ENCODE measurements around the gene UBA7. TPM values are rescaled to one million over a fixed set of nuclear protein-coding genes. Genes with fewer than 3 reads are reported as not detected.
"Not testable (repeated sequence)": the region's sequence is repeated elsewhere in the genome, so short reads cannot be mapped to it uniquely, and the experiment has no call there.

The UBA7 gene
- total RNA-seq, 2 experiments from 2014 or later, result 85.5 to 85.7 TPM

- ChIA-PET CTCF (interaction anchor here (0.6 to 4.2 kb wide), 6 partner anchors 15 to 179 kb away, joined by 3 to 56 read pairs (median 4); partner anchors contain the start of genes INKA1 and UBA7), POLR2A (no interaction called here)
- H3K9me3 Mint-ChIP-seq (ENCODE audit: low read depth), result no peaks in the 10 kb centered on the region
- DNase-seq (no peak), ATAC-seq (no peak)
- peaks cover 4% of the 10 kb centered on the region for H3K36me3 Mint-ChIP-seq (ENCODE audit: low read depth)
- H3K4me3 Mint-ChIP-seq, result no peak overlapping the region
- H3K27me3 Mint-ChIP-seq, result no peaks in the 10 kb centered on the region
- no peak overlapping the region for H3K27ac Mint-ChIP-seq
- intact Hi-C loops (cut with DNase I, micrococcal nuclease), result no loop called here
- no peaks in the 10 kb centered on the region for H3K4me1 Mint-ChIP-seq
These were observed 26.6 kb upstream of the UBA7 start for GRCh38 chr3:49840388-49840787.

DNA sequence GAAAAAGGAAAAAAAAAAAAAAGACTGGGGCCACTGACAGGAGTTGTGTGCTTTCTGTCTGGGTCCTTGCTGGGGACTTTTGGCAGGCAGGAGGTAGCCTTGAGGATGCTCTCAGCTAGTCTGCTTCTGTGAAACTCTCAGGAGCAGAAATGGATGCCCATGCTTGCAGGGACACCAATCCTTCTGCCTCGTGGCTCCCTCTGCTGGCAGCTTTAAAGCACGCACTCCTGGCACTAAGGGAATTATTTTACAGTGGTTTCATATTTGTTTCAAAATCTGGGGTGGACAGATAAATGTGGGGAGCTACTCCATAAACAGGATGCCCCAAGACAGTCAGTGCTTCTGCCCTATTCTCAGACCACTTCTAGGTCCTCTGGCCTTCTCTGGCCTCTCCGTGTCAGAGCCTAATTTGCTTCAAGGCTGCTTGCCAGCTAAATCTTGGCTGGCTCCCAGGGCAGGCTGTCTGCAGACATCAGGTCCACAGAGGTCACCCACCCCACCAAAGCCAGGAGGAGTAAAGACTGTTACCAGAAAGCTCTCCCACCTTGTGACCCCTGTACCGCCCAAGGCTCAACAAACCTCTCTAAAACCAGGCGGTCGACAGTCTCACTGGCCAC, 25.5 kb upstream of the UBA7 start:
- peak; percentile 95 for ATAC-seq
- Mint-ChIP-seq H3K4me1 (no peaks in the 10 kb centered on the region), H3K27ac (no peak overlapping the region), H3K27me3 (no peaks in the 10 kb centered on the region), H3K36me3 (ENCODE audit: low read depth) (peaks cover 10% of the 10 kb centered on the region), H3K4me3 (no peak overlapping the region), H3K9me3 (ENCODE audit: low read depth) (no peaks in the 10 kb centered on the region)
- POLR2A ChIA-PET, result interaction anchor here (0.6 kb wide), 1 partner anchor 41 kb away, joined by 5 read pairs; no protein-coding TSS in a partner anchor
- intact Hi-C loops (cut with DNase I, micrococcal nuclease), result loop anchor here (1.0 kb wide), 3 partner anchors 37 to 300 kb away; no protein-coding TSS in a partner anchor
- CTCF ChIA-PET, result interaction anchor here (0.6 to 4.2 kb wide), 31 partner anchors 9 to 1448 kb away, joined by 3 to 56 read pairs (median 4); partner anchors contain the start of genes CDHR4, INKA1, IP6K1 and MON1A
- peak; percentile 89 for DNase-seq

DNA sequence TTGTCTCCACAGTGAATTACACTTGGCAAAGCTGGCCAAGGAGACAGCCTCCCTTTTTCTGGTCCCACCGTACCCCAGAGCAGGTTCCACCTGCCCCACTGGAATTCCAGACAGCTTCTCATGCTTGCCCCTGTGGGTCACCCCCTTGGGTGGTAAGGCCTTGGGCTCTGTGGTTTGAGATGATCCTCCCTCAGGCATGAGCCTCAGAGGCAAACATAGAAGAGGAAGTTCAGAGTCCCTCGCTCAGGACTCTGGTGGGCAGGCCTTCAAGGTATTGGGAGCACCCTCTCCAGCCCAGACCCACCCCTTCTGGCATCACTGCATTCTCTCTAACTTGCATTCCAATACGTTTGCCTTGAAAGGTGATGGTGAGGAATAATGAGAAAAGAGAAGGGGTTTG, 17.6 kb upstream of the UBA7 start:
- no peaks in the 10 kb centered on the region for H3K27me3 Mint-ChIP-seq
- no peaks in the 10 kb centered on the region for H3K4me1 Mint-ChIP-seq
- CTCF ChIA-PET, result interaction anchor here (0.7 kb wide), 1 partner anchor 10 kb away, joined by 3 read pairs; no protein-coding TSS in a partner anchor
- H3K9me3 Mint-ChIP-seq (ENCODE audit: low read depth), result no peaks in the 10 kb centered on the region
- DNase-seq, result no peak
- peaks cover 16% of the 10 kb centered on the region for H3K36me3 Mint-ChIP-seq (ENCODE audit: low read depth)
- H3K27ac Mint-ChIP-seq, result no peak overlapping the region
- H3K4me3 Mint-ChIP-seq, result no peak overlapping the region
- no peak for ATAC-seq
- POLR2A ChIA-PET, result no interaction called here
- intact Hi-C loops (cut with DNase I, micrococcal nuclease), result no loop called here

GRCh38 chr3:49826016-49826415, 12.3 kb upstream of the UBA7 start:
- CTCF ChIA-PET, result interaction anchor here (0.6 kb wide), 1 partner anchor 50 kb away, joined by 3 read pairs; no protein-coding TSS in a partner anchor
- Mint-ChIP-seq H3K9me3 (ENCODE audit: low read depth) (no peaks in the 10 kb centered on the region), H3K36me3 (ENCODE audit: low read depth) (peaks cover 4% of the 10 kb centered on the region), H3K27me3 (no peaks in the 10 kb centered on the region), H3K4me1 (no peaks in the 10 kb centered on the region), H3K27ac (no peak overlapping the region), H3K4me3 (no peak overlapping the region)
- intact Hi-C loops (cut with DNase I, micrococcal nuclease), result no loop called here
- no peak for ATAC-seq
- DNase-seq, result no peak
- POLR2A ChIA-PET, result no interaction called here

DNA sequence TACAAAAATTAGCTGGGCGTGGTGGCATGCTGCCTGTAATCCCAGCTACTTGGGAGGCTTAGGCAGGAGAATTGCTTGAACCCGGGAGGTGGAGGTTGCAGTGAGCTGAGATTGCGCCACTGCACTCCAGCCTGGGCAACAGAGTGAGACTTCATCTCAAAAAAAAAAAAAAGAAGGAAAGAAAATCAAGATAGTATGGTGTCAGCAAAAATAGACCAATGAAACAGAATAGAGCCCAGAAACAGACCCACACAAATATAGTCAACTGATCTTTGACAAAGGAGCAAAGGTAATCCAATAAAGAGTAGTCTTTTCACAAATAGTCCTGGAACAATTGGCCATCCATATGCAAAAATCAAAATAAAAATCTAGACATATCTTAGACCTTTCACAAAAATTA, 9.4 kb upstream of the UBA7 start:
- H3K36me3 Mint-ChIP-seq (ENCODE audit: low read depth); CTCF ChIA-PET; DNase-seq; H3K9me3 Mint-ChIP-seq (ENCODE audit: low read depth); POLR2A ChIA-PET; H3K4me3 Mint-ChIP-seq; H3K4me1 Mint-ChIP-seq; ATAC-seq; H3K27ac Mint-ChIP-seq; H3K27me3 Mint-ChIP-seq; intact Hi-C loops (cut with DNase I, micrococcal nuclease): not testable (repeated sequence)

- intact Hi-C loops (cut with DNase I, micrococcal nuclease), result loop anchor here in 1 of 2 experiments (1.0 kb wide), 1 partner anchor 43 kb away; the partner anchor contains the start of gene TRAIP
- H3K9me3 Mint-ChIP-seq (ENCODE audit: low read depth), result no peaks in the 10 kb centered on the region
- ChIA-PET CTCF (interaction anchor here (0.6 to 4.7 kb wide), 5 partner anchors 8 to 1142 kb away, joined by 3 to 27 read pairs (median 6); partner anchors contain the start of gene INKA1), POLR2A (interaction anchor here (0.6 to 2.4 kb wide), 4 partner anchors 9 to 1170 kb away, joined by 3 to 16 read pairs (median 3); partner anchors contain the start of gene INKA1)
- peak; percentile 7 for ATAC-seq
- H3K27me3 Mint-ChIP-seq, result no peaks in the 10 kb centered on the region
- H3K27ac Mint-ChIP-seq, result peak overlapping the region; percentile 95
- H3K4me1 Mint-ChIP-seq, result peaks cover 14% of the 10 kb centered on the region
- DNase-seq, result no peak
- H3K4me3 Mint-ChIP-seq, result peak overlapping the region; percentile 89
- peaks cover 10% of the 10 kb centered on the region for H3K36me3 Mint-ChIP-seq (ENCODE audit: low read depth)
These were observed 747 bp downstream of the UBA7 start for GRCh38 chr3:49812916-49813496.

- Mint-ChIP-seq H3K36me3 (ENCODE audit: low read depth) (peaks cover 7% of the 10 kb centered on the region), H3K9me3 (ENCODE audit: low read depth) (no peaks in the 10 kb centered on the region), H3K4me1 (peaks cover 37% of the 10 kb centered on the region), H3K4me3 (no peak overlapping the region), H3K27me3 (no peaks in the 10 kb centered on the region), H3K27ac (no peak overlapping the region)
- ChIA-PET POLR2A (no interaction called here), CTCF (interaction anchor here (0.5 to 2.4 kb wide), 4 partner anchors 32 to 729 kb away, joined by 4 to 10 read pairs (median 4); partner anchors contain the start of gene AMIGO3)
- intact Hi-C loops (cut with DNase I, micrococcal nuclease), result no loop called here
- ATAC-seq, result no peak
- DNase-seq, result no peak
These were observed 6.2 kb downstream of the UBA7 start for GRCh38 chr3:49807431-49808114.

DNA sequence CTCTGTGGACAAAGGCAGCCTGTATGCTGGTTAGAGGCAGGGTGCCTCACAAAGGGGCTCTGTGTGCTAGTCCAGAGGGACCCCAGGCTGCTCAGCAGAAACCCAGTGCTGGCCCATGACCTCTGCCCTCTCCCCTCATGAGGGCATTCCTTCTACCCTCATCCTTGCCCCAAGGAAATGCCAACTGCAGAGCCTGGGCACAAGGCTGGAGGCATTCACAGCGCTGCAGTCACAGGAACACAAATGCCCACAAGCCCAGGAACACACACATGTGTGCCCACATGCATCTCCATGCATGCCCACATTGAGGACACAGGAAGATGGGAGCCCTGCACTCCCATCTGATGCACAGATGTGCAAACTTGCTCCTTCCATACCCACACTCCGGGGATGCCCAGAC, 6.9 kb downstream of the UBA7 start:
- DNase-seq (no peak), ATAC-seq (no peak)
- intact Hi-C loops (cut with DNase I, micrococcal nuclease), result no loop called here
- no peaks in the 10 kb centered on the region for H3K9me3 Mint-ChIP-seq (ENCODE audit: low read depth)
- H3K4me1 Mint-ChIP-seq, result peaks cover 40% of the 10 kb centered on the region
- H3K27ac Mint-ChIP-seq, result no peak overlapping the region
- peaks cover 7% of the 10 kb centered on the region for H3K36me3 Mint-ChIP-seq (ENCODE audit: low read depth)
- no peak overlapping the region for H3K4me3 Mint-ChIP-seq
- H3K27me3 Mint-ChIP-seq, result peaks cover 2% of the 10 kb centered on the region
- POLR2A ChIA-PET, result interaction anchor here (0.6 kb wide), 1 partner anchor 13 kb away, joined by 3 read pairs; no protein-coding TSS in a partner anchor
- CTCF ChIA-PET, result interaction anchor here (1.3 to 5.2 kb wide), 2 partner anchors 32 to 87 kb away, joined by 4 to 56 read pairs; partner anchors contain the start of gene AMIGO3

- no peak overlapping the region for H3K4me3 Mint-ChIP-seq
- POLR2A ChIA-PET, result interaction anchor here (0.6 kb wide), 1 partner anchor 14 kb away, joined by 3 read pairs; no protein-coding TSS in a partner anchor
- no peaks in the 10 kb centered on the region for H3K9me3 Mint-ChIP-seq (ENCODE audit: low read depth)
- H3K36me3 Mint-ChIP-seq (ENCODE audit: low read depth), result peaks cover 6% of the 10 kb centered on the region
- intact Hi-C loops (cut with DNase I, micrococcal nuclease), result no loop called here
- peaks cover 42% of the 10 kb centered on the region for H3K4me1 Mint-ChIP-seq
- ATAC-seq (no peak), DNase-seq (peak; percentile 61)
- H3K27ac Mint-ChIP-seq, result no peak overlapping the region
- peaks cover 8% of the 10 kb centered on the region for H3K27me3 Mint-ChIP-seq
- CTCF ChIA-PET, result interaction anchor here (1.0 to 5.2 kb wide), 2 partner anchors 33 to 295 kb away, joined by 3 to 56 read pairs; no protein-coding TSS in a partner anchor
These were observed 7.7 kb downstream of the UBA7 start for GRCh38 chr3:49805897-49806701.

- no peaks in the 10 kb centered on the region for H3K9me3 Mint-ChIP-seq (ENCODE audit: low read depth)
- no peak for DNase-seq
- H3K4me3 Mint-ChIP-seq, result no peak overlapping the region
- H3K36me3 Mint-ChIP-seq (ENCODE audit: low read depth), result peaks cover 5% of the 10 kb centered on the region
- H3K4me1 Mint-ChIP-seq, result peaks cover 42% of the 10 kb centered on the region
- intact Hi-C loops (cut with DNase I, micrococcal nuclease), result no loop called here
- POLR2A ChIA-PET, result interaction anchor here (2.9 kb wide), 1 partner anchor 8 kb away, joined by 16 read pairs; the partner anchor contains the start of gene UBA7
- CTCF ChIA-PET, result interaction anchor here (0.5 to 5.2 kb wide), 7 partner anchors 8 to 295 kb away, joined by 3 to 56 read pairs (median 4); partner anchors contain the start of gene UBA7
- H3K27me3 Mint-ChIP-seq, result peaks cover 10% of the 10 kb centered on the region
- no peak for ATAC-seq
- peak overlapping the region; percentile 55 for H3K27ac Mint-ChIP-seq
These were observed 8.4 kb downstream of the UBA7 start for GRCh38 chr3:49805367-49805782.
